ENCODE measurements around the gene PTPN2.

Gene PTPN2

DNA sequence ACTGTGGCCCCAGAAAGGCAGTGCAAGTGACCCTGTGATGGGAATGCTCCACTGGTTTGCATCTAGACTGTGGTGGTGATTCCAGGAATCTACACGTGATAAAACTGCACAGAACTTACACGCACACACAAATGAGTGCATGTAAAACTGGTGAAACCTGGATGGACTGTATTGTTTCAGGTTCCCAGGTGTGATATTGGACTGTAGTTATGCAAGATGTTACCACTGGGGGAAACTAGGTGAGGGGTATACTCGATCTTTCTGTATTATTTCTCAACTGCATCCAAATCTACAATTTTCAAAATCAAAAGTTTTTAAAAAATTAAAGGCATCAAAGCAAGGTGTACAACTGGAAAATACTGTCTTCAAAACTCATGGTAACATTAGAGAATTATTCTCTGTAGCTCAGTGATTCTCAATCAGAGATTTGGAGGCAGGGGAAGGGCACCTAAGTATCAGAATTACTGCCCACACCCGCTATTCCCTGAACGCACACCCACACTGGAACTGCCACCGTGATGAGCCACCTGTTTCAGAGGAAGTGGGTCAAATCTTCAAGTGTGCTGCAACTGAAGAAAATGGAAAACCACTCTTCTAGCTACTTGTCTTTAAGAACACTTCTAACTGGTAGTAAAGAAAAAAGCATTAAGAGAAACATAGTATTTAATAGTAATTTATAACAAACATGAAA is 26.7 kb downstream of the PTPN2 start:
- no peak for DNase-seq

DNA sequence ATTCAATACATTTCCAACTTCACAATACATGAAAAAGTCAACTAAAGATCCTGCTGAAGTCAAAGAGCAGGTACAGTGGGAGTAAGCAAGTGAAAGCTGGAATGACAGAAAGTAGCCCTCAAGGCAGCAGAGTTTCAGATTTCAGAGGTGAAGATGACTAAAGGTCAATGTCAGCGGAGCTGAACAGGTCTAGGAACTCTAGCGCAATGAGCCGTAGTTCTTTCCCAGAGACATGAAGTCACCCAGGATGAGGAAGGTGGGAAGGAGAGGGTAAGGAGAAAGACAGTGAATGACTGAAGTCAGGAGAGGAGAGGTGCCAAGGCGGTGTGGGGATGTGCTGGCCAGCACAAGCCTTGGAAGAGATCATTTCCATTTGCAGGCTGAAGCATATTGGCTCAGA is 28.1 kb downstream of the PTPN2 start:
- no peak for DNase-seq

DNA sequence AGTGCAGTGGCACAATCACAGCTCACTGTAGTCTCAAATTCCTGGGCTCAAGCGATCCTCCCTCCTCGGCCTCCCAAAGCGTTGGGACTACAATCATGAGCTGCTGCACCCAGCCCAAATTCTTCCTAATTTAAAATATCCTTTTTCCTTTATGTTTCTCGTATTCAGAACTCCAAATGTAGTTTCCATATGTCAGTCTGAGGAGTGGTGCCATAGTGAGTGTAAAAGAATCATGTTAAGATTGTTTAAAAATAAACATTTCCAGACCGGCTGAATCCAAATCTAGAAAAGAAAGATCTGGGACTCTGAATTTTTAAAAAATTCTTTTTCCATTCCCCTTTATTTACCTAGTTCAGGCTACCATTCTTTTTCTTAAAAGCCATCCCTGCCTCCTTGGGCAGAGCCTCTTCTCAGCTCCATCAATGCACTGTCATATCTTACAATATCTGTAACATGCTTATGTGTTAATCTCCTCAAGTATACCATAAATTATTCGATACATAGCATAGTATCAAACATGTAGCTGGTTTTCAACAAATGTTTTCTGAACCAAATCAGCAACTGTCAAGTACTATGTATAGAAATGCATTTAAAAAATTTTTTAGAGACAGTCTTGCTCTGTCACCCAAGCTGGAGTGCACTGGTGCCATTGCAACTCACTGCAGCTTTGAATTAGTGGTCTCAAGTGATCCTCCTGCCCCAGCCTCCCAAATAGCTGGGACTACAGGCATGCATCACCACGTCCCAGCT is 31.3 kb downstream of the PTPN2 start:
- DNase-seq, result no peak

DNA sequence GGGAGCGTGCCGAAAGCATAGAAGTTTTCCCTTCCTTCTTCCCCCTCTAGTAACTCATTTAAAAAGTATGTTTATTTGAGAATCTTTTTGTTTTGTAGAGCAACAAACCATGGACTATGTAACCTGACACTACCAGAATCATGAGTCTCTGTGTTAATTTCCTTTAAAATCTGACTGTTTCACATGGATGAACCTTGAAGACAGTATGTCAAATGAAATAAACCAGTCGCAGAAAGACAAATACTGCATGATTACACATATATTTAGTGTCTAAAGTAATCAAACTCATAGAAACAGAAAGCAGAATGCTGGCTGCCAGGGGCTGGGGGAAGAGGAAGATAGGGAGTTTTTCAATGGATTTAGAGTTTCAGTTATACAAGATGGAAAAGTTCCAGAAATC is 32.3 kb downstream of the PTPN2 start:
- no peak for DNase-seq

DNA sequence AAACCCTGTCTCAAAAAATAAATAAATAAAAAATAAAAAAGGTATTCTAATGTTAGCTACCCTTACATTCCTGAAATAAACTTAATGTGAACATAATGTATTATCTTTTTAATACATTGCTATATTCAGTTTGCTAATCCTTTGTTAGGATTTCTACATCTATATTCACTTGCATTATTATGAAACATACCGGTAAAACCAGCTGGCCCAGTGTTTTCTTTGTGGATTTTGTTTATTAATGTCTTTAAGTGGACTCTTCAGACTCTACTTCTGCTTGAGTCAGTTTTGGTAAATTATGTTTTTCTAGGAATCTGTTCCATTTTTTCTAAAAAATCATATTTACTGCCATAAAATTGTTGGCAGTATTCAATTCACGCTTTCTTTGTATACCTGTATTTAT is 34.5 kb downstream of the PTPN2 start:
- no peak for DNase-seq

DNA sequence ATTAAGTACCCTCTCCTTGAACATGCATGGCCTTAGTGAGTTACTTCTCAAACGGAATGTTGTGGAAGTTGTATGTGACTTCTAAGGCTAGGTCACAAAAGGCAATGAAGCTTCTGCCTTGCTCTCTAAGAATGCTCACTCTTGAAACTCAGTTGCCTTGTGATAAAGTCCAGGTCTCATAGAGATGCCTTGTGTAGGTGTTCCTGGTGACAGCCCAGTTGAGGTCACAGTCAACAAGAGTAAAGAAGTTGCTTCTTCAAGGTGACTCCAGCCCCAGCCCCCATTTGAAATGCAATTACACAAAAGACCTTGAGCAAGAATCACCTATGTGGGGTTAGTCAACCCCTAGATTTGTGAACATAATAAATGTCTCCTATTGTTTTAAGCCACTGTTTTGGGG is 35.6 kb downstream of the PTPN2 start:
- DNase-seq, result no peak

DNA sequence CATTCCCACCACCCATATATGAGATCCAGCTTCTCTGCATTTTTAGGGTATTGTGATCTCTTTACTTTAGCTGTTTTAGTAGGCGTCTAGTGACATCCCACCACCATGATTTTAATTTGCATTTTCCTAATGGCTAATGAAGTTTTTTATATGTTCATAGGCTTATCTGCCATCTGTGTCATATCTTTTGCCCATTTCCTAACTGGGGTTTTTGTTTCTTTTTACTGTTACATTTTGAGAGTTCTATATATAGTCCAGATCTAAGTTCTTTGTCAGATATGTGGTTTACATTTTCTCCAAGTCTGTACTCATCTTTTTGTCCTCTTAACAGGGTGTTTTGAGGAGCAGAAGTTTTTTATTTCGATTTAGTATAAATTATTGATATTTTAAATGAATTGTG is 39.6 kb downstream of the PTPN2 start:
- no peak for DNase-seq

DNA sequence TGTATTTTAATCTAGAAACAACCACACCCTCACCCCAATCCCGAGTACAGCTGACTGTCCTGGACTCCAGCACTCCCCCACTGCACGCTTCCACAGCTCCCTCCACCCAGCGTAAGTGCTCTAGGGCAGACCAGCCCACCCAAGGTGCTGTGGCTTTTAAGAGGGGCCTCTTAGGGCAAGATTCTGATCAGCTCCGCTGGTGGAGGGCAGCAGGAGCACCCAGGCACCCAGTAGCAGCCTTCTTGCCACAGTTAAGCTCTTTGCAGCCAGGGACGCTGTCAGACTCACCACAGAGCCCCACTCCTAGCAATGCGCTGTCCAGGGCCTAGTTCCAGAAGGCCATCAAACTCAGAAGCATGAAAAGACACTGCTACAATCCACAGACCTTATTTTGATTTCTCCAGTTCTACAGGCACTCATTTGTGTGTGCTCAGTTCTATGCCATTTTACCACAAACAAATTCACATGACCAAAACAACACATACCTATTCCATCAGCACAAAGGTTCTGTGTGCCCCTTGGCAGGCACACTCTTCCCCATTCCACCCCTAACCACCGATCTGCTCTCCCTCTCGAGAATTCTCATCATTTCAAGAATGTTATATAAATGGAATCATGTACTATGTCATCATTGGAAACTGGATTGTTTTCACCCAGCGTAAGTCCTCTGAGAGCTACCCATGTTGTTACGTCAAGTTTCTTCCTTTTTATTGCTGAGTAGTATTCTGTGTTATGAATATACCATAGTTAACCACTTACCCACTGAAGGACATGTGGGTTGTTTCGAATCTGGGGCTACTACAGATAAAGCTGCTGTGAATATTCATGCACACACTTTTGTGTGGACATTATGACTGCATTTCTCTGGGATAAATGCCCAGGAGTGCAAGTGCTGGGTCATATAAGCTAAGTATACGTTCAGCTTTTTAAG is 40.4 kb downstream of the PTPN2 start:
- no peak for DNase-seq

DNA sequence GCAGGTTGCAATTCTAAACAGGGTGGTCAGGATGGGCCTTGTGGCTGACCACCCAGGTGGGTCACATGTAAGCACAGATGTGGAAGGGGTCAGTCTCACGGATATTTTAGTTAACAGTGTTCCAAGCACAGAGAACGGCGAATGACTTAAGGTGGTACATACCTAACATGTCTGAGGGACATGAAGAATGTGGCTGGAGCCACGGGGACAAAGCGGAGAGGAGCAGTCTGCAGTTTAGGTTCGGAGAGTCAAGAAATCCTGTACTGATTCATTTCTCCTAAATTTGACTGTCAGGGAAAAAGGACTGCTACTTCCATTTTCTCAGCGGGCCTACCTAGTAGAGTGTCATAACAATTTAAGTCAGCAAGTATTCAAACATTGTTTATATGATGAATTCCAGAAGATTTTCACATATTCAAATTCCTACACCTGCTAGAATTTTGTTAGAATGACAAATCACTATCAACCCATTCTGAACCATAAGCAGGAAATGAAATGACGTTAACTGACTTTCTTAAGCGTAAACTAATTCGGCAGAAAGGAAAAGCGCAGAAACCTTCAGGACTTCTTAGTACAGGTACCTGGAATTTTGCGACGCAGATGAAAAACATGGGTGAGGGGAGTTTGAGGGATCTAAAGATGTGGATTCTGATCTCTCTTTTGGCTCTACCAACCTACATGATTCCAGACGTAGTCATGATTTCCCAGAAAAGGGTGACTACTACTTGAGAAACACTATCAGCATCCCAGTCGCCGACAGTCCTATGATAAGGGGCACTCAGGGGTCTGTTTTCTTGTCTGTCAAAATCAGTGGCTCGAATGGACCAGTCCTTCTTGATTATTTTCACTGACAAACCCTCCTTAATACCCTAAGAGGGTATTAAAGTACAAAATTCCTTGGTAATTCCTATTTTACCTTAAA is 41.3 kb downstream of the PTPN2 start:
- no peak for DNase-seq

DNA sequence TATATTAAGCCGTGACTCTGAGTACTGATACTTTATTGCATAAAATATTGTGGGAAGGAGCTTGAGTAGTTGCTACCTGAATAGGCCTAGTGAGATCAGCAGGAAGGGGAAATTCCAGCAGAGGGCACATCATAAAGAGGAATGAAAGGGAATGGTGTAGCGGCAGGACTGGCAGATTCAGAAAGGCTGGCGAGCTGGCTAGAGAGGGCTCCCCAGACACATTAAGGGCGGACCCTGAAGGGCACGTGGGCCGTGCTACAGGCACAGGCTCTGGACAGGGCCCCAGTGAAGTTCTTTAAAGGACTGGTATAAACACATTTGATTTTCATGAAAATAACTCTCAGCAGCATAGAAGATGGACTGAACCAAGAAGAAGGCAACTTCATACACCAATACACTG is 43.0 kb downstream of the PTPN2 start:
- no peak for DNase-seq

DNA sequence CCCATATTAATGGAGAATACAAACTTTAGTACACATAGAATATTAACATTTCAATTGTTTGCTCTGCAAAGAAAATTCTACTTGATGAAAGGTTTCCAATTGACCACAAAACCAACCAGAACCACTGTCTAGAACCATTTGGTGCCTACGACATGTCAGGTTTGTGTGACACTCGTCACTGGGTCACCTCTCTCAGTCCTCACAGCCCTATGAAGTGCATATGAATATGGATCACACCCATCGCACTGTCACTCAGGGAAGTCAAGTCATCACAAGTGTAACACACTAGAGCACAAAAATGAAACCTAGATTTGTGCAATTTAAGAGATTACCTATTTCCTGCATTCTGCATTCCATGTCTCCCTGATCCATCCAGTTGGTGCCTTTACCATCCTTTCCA is 43.7 kb downstream of the PTPN2 start:
- DNase-seq, result no peak

DNA sequence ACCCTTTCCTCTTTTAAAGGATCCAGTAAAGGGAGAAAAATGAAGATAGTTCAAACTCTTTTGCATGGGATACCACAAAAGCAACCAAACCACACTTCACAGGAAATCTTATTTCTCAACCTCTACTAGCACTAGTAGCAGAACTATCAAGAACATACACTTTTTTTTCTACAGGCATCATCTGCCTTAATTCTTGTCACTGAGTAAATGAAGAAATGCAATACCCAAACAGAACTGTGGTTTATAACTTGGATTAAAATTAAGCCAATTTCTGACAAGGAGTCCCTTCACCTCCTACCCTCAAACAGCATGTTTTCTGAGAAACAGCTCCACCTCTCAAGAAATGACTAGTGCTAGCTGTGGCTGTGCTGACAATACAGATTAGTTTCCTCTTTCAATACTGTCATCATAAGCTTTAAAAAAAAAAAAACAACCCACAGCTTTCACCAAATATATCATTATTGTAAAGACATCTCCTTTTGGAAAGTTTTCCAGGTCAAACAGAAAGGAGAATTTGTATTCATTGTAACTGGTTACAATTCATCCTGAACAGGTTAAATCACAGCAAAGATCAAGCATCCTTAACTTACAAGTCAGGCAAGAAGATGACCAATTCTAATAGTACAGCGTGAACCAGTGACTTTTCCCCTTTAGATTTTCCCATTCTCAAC is 44.4 kb downstream of the PTPN2 start:
- no peak for DNase-seq

DNA sequence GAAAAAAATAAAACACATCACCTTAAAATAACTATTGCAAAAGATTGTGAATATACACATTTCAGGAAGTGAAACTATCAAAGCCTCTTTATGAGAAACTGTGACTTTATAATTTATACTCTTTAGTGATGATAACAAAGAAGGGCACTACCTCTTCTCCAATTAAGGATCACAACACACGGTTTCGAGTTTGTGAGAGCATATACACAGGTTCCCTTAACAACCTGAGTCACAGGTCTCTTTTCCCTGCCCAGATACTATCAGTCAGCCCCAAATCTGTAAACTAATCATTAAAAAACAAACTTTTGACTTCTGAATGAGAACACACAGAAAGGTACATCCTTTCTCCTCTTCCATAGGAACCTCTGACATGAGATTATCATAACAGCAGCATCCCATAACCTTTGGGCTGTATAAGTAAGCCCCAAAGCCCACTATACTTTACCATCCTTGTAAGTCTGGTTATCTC is 44.9 kb downstream of the PTPN2 start:
- no peak for DNase-seq

DNA sequence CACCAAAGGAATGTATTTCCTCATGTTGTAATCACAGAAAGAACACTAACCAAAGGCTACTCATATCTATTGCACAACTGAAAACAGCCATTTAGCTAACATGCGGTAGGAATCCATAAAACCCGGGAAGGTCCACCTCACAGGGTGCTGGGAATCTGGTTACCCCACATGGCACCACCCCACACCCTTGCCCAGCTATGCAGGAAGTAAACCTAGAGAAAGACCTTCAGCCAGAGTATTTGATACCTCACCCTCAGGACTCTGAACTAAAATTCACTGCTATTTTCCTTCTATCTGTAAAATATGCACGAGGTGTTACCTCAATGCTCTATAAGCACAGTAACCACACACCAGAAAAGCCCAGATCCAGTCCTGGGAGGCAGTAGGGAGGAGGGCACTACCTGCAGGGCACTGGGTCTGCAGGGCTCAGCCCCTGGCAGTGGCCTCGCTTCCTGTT is 45.8 kb downstream of the PTPN2 start:
- no peak for DNase-seq

DNA sequence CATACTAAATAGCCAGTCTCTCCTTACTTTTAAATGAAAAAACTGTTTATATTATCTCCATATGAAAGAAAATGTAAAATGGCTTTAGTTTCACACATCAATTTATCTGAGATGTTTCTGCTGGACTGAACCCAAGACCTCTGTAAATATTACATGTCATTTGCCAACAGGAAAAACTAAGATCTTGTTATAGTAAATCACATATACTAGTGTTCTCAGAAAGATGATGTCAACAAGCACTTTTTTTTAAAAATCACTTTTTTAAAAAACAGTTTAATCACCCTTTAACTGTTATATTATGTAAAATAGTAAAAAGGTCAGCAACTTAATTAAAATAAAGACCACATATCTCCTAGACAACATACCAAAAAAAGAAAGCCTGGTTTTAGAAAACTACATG is 46.3 kb downstream of the PTPN2 start:
- no peak for DNase-seq

DNA sequence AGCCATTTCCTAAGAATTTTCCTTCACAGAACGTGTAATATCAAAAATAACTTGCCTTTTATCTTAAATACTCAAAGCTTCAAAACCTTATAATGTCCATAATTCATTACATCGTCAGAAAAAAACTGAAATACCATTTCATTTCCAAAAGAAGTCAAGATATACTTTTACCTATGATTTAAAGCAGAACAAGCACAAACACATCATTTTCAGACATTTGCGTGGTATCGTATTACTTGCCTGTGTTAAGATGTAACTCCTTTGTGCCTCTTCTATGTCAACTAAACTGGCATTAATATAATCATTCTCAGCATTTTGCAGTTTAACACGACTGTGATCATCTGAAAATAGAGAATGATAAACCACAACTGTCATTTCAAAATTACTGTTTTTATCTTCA is 47.5 kb downstream of the PTPN2 start:
- DNase-seq, result no peak

DNA sequence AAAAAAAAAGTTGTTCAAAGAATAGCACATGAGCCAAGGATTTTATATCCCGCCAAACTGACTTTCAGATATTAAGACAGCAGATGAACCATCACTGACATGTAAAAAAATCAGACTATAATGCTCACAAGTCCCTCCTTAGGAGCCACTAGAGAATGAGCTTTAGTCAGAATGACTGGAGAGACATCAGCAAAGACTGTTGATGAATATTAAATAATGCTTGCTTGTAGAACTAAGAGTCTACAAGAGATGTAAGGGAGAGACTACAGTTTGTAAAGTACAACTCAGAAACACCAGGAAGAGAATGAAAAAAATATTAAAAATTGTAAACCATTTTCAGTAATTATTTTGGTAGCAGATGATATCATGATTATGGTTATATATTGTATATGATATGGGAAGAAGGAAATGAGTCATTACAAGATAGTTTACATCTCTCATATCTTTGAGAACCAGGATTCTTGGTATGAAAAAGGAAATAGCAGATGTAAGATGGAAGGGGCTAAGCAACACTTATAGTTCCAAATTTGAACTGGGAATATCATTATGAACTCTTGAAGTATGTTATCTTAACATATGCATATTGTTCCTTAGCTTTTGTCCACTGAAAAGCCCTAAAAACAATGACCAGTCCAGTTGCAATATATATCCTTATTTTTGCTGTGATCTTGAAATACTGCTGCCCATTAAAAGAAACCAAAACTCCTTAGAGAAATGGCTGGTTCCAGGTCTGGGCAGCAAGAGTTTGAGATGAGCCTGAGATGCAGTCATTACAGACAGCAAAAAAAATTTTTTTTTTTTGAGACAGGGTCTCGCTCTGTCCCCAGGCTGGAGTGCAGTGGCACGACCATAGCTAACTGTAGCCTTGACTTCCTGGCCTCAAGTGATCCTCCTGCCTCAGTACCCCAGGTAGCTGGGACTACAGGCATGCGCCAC is 55.7 kb downstream of the PTPN2 start:
- no peak for DNase-seq

DNA sequence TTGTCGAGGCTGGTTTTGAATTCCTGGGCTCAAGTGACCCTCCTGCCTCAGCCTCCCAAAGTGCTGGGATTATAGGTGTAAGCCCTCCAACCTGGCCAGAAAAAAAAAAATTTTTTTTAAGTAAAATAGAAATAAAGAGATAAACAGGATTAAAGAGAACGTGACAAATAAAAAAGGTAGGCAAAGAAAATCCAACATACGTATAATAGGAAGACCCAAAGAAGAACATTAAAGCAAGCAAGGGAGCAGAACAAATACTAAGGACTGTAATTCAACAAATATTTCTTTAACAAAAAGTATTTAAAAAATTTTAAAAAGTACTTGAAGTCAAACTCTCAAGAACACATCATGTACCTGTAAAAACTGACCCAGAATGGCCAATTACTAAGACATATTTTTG is 56.4 kb downstream of the PTPN2 start:
- no peak for DNase-seq

DNA sequence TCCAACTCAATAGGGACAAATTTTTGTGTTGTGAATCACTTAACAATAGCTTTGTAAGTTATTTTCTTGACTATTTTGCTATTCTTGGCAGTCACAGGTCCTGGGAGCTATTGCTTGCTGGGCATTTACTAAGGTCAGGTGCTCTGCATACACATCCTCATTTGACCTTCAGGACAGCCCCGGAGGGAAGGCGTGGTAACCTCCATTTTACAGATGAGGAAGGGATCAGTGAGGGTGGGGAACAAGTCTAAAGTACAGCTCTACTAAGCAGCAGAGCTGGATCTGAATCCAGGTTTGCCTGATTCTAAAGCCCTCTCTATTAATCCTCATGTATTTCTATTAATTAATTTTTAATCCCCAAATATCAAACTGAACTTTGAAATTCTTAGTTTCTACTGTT is 58.8 kb downstream of the PTPN2 start:
- no peak for DNase-seq

DNA sequence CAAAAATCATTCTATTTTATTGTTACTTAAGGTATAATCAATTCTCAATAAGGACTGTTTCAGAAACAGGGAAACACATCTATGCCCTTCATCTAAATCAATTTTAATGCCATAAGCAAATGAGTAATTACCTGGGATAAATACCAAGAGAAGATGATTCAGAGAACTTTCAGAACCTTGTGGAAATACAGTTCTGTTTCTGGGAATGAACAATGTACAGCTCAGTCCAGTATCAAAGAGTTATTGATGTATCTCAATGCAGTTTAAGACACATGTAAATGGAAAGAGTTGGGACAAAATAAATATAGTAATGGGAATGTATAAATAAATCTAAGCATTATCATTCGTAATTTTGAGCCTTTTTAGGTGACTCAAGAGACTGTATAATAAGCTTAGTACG is 60.1 kb downstream of the PTPN2 start:
- DNase-seq, result no peak

DNA sequence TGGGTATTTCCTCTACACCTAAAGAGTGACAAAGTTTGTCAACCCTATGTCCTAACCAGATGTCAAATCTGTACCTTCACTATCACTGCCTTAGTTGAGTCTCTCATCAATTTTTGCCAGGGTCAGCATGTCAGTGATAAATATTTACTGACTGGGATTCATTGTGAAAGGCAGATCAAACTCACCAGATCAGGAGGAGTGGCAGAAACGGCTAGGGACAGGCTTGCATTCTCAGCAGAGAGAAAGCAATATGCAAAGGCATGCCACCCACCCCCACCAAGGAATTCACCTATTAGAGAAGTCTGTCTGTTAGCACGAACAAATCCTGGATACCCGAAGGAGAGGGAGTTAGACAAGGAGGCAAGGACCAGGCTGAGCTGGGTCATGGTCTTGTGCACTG is 62.6 kb downstream of the PTPN2 start:
- no peak for DNase-seq

Measured in NCI-H2227 treated with DMSO at 0.1 percent for 48 hours (cell line).